Stimulated activated CD4-positive, alpha-beta T cell treated with anti-CD3 and anti-CD28 coated beads, Interleukin-4, amount 100 ng/mL, for 4 hours (primary cell): ENCODE results near the gene COQ8A.
"Not testable (repeated sequence)": the region's sequence is repeated elsewhere in the genome, so short reads cannot be mapped to it uniquely, and the experiment has no call there.

ENCODE experiments used
- DNase-seq, 2 experiments: peaks; one replicate each; pipeline ENCODE4 v3.0.0-alpha.2; 2020

The COQ8A gene

DNA sequence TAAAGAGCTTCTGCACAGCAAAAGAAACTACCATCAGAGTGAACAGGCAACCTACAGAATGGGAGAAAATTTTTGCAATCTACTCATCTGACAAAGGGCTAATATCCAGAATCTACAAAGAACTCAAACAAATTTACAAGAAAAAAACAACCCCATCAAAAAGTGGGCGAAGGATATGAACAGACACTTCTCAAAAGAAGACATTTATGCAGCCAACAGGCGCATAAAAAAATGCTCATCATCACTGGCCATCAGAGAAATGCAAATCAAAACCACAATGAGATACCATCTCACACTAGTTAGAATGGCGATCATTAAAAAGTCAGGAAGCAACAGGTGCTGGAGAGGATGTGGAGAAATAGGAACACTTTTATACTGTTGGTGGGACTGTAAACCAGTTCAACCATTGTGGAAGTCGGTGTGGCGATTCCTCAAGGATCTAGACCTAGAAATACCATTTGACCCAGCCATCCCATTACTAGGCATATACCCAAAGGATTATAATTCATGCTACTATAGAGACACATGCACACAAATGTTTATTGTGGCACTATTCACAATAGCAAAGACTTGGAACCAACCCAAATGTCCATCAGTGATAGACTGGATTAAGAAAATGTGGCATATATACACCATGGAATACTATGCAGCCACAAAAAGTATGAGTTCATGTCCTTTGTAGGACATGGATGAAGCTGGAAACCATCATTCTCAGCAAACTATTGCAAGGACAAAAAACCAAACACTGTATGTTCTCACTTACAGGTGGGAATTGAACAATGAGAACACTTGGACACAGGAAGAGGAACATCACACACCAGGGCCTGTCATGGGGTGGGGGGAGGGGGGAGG is 10.6 kb upstream of the COQ8A start:
- not testable (repeated sequence) for DNase-seq

DNA sequence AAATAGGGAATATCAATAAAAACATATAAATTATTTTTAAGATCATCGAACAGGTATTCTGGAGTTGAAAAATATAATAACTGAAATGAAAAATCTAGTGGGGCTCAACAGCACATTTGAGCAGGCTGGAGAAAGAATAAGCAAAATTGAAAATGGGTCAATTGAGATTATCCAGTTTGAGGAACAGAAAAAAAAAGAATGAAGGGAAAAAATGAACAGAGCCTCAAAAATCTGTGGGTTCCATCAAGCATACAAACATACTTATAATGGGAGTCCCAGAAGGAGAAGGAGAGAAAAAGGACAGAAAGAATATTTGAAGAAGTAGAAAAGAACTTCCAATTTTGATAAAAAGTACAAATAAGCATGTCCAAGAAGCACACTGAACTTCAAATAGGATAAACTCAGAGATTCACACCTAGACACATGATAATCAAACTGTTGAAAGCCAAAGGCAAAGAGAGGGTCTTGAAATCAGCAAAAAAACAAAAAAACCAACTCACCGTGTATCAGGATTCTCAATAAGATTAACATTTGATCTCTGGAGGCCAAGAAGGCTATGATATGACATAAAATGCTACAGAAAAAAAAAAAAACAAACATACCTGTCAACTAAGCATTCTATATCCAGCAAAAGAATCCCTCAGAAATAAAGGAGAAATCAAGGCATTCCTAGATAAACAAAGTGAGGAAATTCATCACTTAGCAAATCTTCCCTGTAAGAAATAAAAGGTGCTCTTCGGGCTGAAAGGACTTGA is 5.4 kb upstream of the COQ8A start:
- DNase-seq: no peak

DNA sequence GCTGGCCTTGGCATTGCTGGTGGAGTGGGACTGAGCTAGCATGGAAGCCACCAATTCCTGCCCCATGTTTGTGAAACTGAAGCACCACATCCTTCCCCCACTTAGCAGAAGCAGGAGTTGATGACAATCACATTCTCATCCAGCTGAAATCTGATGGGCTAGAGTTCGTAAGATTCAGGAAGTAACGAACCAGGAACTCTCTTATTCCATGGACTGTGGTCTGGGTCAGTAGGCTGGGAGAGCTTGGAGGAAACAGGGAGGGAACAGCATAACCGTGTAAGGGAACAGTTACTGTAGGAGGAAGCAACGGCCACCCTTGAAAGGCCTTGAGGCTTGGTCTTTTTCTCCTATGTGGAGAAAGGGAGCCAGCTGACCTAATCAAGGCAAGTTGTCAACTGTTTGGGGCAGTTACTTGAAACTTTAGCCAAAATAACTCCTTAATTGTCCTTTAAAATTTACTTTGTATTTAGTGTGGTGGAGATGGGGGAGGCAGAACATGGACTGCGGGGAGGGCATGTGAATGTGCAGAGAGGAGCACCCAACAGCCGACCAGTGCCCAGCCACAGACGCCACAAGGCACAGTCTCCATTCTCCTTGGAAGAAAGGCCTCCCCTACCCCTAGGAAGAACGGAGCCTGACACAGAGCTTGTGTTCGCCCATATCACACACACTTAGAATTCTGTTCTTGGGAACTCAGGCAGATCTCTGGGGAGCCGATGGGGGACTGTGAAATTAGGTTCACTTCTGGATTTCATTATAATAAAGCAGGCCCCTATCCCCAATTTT is 2.0 kb upstream of the COQ8A start:
- DNase-seq: no peak

DNA sequence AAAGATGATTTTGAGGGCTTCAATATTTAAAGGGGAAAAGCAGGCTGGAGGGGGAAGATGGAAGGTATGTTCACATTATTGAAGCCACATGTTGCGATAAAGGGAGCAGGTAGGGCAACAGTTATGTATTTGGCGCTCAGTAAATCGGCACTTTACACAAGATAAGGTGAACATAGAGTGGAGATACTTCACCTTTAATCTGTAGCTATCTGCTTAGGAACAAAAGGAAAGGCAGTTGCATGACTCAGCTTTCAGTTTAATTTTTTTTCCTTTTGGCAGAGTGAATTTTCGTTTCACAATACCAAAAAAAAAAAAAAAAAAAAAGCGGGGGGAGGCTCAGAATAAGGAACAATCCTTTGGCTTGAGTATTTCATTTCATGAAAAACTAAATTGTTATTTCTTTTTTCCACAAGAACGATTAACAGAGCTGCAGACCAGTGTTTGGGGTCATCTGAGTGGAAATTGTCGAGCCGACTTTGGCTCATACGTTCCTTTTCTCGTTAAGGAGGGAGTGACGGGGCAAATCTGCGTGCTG is 1.1 kb upstream of the COQ8A start:
- no peak for DNase-seq

DNA sequence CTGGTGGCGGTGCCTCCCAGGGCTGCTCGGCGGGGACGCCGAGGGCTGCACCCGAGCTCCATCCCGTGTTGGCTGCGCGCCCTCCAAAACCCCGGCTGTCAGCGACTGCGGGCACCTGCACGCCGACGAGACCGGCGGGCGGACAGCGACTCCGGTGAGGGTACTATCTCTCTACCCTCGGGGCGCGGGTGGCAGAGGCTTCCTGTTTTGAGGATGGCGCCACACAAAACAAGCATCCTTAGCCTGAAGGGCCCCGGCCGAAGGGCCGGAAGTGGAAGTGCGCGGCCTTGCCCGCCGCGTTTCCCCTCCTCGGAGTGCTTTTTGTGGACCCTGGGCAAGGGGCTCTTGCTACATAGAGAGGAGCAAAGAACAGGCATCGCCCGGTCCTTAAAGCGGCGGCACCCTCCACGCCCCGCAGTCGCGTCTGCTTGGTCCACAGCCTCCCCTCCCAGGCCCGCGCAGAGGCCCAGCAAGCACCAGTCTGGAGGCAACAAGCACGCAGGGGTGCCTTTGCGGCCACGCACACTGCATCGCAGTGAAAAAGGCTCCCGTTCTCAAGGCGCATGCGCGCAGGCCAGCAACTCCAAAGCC is 561 bp upstream of the COQ8A start:
- peak; percentile 48 to 56 for DNase-seq

DNA sequence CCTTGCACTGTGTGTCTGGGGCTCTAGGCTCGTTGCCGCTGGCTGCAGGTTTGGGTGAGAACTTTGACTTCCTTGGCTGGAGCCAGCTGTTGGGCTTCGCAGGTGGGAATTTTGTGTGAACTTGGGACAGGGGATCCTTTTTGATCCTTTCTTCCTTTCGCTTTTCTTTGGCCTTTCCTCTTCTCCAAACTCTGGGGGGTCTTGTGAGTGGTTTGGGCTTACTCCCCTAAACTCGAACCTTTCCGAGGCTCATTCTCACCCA is 643 bp downstream of the COQ8A start:
- no peak for DNase-seq

DNA sequence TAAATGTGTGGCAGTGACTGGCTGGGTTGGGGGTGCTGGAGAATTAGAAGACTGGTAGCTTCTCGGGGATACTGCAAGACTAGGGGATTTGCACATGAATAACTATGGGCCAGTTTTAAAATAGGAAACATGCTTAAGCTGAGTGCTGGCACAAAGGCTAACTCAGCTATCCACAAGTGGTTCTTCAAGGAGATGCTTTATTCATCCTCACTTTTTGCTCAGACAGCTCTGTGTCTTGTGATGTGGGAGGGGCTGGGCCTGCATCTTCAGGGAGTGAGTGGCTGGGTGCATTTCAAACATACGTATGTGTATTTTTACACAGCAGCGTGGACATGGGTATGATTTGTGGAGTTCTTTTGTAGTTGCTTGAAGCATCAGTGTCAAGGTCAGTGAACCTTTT is 2.3 kb downstream of the COQ8A start:
- DNase-seq: no peak

DNA sequence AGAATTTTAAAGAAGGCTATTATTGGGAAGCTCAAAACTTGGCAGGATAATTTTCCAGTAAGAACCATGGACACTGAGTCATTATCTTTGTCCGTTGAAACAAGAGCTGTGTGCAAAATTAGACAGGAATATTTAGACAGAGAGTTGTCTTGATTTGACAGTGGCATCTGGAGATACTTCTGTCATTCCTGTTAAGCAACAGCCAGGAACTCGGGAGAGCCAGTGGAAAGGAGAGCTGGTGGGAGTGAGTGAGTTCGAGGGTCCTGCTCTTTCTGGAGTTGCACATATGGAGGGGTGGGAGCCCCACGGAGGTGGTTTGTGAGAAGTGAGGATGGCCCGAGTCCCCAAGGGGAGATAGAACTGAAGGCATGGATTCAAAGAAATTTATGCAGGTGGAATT is 3.1 kb downstream of the COQ8A start:
- no peak for DNase-seq

DNA sequence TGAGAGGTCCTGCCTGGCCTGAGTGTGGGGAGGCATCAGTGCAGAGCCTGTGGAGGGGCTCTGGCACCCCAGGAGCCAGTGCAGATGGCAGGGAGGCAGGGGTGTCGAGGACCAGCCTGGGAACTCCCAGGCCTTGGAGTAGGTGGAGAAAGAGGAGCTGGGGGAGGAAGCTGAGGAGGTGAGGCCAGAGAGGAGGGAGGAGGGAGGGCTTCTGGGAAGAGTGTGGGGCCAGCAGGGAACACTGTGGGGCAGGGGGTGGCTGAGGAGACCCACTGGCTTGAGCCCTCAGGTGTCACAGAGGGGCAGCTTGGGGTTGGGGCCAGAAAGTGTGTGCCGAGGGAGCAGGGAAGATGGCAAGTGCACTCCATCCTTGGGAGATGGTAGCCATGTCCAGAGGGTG is 3.8 kb downstream of the COQ8A start:
- no peak for DNase-seq

DNA sequence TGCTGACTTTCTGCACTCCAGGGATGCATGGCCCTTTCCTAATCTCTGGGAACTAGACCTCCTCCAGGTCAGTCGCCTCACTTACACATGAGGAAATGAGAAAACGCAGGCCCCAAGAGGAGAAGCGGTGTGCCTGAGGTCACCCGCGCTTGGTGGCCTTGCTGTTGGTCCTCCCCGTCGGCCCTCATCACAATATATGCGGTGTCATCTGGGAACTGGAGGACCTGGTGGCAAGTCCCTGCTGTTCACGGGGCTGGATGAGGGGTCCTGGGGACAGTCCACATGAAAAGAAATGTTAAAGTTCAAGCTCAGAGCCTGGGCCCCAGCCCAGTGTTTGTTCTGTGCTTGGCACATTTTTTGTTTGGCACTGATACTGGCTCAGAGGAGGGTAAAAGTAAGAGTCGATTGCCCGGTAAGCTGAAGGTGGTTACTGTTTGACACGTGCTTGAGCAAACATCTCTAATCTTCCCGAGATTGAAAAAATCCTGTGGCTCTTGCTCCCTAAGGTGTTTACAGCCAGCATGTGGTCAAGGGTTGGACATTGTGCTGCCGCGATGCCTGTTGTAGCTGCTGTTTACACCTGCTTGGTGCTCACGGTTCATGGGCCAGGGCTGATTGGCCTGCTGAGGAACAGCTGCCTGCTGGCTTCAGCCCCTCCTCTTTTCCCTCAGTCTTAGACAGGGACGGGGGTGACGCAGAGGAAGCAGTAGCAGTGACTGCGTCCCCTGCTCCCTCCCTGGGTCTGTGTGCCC is 5.2 kb downstream of the COQ8A start:
- no peak for DNase-seq

DNA sequence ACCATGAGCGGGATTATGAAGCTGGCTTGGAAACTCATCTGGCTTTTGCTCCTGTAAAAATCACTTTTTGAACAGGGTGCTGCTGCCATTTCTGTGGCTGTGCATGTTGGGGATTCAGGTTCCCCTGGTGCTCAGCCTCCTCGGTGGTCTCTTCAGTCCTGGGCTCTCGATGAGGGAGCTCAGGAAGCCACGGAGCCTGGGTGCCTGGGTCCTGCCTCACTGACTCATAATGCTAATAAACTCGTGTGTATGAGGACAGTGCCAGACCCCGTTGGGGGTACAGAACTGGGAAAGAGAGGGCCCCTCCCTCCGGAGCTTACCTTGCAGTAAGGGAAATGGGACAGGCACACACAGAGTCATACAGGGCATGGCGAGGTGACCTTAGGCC is 5.8 kb downstream of the COQ8A start:
- no peak for DNase-seq

DNA sequence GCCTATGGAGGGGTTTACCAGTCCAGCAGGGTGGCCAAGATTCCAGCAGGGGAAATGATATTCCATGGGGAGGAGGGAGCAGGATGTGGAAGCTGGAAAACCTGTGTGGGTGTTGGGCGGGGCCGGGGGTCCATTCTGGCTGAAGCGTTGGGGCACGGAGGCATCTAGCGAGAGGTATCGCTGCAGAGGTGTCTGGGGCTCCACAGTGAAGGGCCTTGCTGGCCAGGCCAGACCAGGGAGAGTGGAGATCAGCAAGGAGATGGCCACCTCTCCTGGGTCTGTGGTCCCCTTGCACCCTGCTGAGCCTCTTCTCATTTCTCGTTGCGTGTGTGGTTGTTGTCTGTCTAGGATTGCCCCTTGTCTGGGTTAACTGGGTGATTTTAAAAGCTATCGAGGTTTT is 6.2 kb downstream of the COQ8A start:
- DNase-seq: no peak

DNA sequence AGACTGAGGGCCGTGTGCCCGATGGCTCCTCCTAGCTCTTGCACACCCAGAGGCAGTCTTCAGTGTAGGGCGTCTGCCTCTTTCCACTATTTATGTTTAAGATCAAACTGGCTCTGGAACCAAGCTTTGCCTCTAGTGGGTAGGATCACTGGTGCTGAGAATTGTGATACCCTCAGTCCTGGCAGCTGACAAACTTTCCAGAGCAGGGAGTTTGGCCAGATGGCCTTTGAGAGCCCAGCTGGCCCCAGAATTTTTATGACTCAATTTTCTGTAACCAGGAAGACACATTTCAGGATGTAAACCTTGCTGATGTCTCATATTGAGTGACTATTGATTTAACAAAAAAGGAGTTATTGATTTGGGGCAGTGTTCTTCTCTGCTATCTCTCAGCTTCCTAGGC is 6.7 kb downstream of the COQ8A start:
- DNase-seq: no peak

DNA sequence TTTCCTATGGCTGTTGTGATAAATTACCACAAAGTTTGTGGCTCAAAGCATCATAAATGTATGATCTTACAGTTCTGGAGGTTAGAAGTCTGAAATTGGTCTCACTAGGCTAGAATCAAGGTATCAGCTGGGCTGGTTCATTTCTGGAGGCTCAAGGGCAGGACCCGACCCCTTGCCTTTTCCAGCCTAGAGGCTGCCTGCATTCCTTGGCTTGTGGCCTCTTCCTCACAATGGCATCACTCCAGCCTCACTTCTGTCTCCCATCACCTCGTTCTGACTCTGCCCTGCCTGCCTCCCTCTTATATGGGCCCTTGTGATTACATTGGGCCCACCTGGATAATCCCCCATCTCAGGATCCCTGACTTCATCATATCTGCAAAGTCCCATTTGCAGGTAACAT is 8.0 kb downstream of the COQ8A start:
- DNase-seq: no peak

DNA sequence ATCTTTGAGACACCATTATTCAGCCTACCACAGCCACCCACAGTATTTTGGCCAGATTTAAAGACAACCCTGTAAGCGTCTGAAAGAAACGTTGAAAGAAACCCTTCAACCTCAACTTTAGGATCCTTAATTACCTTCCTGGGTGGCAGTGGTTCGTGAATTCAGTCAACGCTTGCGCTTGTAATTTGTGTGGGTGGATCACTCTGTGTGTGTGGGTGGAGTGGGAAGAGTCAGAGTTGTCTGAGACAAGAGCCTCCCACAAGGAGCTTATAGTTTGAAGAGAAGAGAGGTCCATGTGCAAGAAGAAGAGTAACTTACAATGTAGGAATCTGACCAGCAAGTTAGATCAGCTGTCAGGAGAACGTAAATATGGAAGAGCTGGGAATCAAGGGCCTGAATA is 8.4 kb downstream of the COQ8A start:
- no peak for DNase-seq

DNA sequence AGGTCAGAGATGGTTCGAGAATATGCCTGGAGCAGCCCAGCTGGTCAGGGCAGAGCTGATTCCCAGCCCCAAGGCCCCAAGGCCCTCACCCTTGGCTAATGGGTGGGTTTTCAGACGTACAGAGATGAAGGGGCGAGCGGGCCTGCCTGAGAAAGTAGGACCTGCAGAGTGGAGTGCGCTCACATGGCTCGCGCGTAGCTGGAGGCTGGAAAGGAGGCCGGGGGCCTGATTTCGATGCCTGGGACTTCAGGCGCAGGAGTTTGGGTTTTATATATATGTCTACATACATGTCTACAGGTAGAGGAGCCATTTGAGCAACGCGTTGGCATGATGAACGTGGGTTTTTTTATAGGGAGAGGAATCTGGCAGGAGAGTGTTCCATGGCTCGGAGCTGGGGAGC is 8.9 kb downstream of the COQ8A start:
- DNase-seq: no peak

DNA sequence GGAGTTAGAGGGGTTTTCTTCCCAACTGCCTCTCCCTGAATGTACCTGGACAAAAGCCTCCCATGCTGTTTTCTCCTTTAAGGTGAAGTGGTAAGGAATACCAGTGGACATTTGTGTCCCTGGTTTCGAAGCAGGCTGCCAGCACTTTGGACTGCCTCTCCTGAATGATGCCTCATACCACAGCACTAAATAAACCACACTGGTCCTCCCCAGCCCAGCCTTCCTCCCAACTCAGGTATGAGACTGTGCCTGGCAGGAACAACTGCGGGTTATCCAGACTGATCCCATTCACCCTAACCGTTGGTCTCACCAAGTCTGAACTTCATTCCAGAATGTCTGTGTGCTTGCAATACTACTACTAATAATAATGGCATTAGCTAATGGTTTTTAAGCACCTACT is 9.3 kb downstream of the COQ8A start:
- no peak for DNase-seq

DNA sequence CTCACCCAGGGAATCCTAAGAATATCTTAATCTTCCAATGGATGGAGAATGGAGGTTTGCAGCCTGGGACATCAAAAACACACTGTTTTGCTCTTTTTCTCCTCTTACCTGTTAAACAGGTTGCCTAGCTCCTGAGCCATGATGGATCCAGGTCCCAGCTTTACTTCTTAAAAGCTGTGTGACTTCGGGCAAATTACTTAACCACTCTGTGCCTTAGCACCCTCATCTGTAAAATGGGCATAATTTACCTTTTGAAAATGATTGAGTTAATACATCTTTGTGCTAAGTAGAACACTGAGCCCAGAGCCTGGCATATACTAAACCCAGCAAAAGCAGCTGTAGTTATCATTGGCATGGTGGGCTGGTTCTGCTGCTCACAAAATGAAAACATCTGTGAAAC is 10.2 kb downstream of the COQ8A start:
- DNase-seq: no peak

DNA sequence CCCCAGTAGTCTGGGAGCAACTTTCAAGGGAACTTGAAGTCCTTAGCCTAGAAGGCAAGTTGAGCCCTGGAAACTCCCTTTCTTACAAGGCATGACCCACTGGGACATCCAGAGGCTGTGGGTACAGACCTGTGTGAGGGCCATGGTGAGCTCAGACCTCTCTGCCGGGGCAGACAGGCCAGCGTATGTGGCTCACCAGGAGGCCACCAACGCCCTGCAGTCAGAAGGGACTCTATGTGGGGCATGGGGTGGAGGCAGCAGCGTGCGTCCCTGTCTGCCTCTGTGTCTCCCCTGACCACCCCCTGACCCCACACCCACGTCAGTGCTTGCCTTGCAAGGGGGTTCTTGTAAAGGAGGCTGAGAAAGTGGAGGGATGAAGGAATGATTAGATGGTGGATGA is 10.8 kb downstream of the COQ8A start:
- DNase-seq: no peak

DNA sequence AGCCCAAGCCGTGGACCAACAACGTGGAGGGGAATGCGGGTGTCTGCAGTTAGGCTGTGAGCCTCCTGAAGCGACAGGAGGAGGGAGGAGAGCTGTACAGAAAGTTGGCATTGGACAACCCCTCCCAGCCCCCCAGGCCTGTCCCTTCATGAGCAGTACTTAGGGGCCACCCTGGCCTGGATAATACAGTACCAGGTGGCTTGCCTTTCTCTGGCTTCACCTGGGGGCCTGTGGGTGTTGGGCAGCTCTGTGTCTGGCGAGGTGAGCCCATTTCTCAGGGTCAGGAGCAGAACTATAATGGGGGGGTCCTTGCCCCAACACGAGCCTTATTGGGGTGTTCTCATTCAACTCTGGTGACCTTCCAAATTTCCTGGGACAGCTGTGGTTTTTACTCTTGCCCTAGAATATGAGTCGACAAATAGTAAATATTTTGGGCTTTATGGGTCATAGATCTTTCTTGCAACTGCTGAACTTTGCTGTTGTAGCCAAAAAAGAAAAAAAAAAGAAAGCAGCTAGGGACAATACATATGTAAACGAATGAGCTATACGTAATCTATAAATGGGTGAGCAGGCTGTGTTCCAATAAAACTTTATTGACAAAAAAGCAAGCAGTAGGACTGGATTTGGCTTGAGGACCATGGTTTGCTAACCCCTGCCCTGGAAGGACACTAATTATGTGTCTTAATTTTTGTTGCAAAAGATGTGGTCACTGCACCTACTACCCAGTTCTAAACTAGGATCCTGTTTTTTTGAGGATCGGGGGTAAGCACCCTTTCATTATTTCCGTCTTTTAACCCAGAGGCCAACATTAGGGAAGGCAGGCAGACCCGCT is 11.4 kb downstream of the COQ8A start:
- DNase-seq: no peak

DNA sequence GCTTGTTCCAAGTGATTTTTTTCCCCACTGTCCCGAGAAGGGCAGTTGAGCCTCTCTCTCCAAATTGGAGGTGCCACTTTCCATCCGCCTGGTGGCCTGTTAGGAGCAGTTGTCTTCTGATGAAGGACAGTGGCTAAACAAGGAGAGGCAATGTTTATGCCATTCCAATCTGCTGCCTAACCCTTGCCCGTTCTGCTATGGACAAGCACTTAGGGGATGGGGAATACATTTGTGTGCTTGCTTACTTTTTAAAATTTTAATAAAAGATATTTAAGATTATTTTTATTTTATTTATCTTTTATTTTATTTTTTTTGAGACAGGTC is 12.0 kb downstream of the COQ8A start:
- DNase-seq: no peak
